Measurements from ENCODE around the gene CPEB1.
"Not testable (repeated sequence)": the region's sequence is repeated elsewhere in the genome, so short reads cannot be mapped to it uniquely, and the experiment has no call there.

The CPEB1 gene

DNA sequence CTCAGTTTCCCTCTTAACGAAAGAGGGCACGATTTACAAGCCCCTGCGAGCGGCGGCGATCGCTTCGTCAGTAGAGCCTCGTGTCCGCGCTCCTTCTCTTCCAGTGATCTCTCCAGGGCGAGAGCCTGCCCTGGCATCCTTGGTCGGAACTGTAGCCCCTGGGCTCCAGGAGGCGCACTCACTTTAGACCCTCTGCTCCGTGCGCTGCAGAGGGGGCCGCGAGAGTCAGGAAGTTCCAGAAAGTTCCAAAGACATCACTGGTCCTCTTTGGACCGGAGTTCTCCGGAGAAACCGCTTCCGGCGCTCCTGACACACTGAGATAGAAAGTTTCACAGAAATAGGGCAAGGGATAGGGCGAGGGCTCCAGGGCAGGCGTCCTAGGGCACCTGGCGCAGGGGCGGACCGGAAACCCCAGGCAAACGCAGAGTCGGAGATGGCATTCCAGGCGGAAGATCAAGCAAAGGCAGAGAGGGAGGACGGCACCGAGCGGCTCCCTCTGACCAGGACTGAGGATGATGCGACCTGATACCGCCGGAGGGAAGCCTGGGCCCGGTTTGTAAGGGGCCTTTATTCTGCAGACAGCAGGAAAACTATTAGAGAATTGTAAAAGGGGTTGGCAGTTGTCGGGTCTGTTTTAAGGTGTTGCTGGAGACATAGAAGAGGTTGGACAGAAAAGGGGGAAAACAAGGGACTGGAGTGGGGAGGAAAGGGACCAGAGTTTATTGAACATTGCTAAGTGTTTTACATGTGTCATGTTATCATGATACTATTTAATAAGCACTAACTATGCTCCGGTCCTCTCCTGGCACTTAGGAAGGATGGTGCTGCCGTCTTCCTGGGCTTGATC lies 1.3 kb upstream of the CPEB1 start:
- no peak for DNase-seq

DNA sequence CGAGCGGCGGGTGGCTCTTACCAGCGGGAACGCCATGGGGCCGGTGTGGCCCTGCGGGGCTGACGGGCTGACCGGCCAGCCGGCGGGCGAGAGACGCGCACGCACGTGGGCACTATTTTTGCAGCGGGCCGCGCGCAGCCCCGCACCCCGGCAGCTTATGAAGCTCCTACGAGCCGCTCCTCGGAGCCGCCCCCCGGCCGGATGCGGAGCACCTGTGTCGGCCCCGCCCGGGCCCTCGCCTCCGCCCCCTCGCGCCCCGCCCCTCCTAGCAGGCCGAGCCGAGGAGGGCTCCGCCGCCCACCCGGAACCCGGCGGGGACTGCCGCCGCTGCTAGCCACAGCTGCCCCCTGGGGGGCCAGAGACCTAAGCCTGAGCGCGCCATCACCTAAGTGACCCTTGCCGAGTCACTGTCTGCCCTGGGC lies 683 bp upstream of the CPEB1 start:
- no peak for DNase-seq

GRCh38 chr15:82646250-82647044 lies 716 bp downstream of the CPEB1 start:
- no peak for DNase-seq

- not testable (repeated sequence) for DNase-seq
Measured at GRCh38 chr15:82644967-82645852, 2.0 kb downstream of the CPEB1 start.

DNA sequence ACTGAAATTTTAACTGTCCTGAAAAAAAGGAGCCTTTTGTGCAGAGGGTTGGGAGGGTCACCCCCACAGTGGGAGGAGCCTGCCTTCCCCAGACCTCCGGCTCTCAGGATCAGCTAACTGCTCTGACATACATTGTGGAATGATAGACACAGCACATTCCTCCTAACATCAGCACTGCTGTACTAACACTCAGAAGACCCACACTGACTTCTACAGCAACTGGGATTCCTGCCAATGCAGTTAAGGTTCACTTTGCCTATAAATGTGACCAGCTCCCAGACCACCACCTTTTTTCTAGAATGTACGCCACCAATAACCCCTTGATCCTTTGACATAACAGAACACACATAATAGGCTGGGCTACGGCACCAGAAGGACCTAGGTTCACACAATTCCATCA lies 3.2 kb downstream of the CPEB1 start:
- DNase-seq: no peak

- no peak for DNase-seq
Measured at GRCh38 chr15:82642656-82643055, 4.5 kb downstream of the CPEB1 start.

GRCh38 chr15:82641129-82641798 lies 5.9 kb downstream of the CPEB1 start:
- DNase-seq: no peak

- no peak for DNase-seq
Measured at GRCh38 chr15:82640672-82641071, 6.5 kb downstream of the CPEB1 start.

GRCh38 chr15:82635798-82636197 lies 11.4 kb downstream of the CPEB1 start:
- no peak for DNase-seq

- DNase-seq: no peak
Measured at GRCh38 chr15:82630033-82630432, 17.1 kb downstream of the CPEB1 start.

DNA sequence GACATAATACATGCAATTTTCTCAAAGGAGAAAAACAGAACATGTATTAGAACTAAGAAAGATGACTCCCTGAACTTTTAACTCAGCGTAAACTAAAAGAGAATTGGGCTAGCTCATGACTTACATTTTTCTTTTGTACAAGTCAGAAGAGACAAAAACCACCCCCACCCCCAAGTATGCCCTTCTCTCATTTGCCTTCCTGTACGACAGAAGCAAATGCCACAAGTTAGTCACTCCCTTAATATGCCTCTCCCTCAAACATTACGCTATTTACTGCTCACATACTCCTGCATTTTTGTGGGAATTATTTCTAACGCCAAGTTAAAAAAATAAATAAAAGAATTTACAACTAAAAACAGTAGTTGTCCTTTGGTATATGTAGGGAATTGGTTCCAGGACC lies 22.0 kb downstream of the CPEB1 start:
- no peak for DNase-seq

DNA sequence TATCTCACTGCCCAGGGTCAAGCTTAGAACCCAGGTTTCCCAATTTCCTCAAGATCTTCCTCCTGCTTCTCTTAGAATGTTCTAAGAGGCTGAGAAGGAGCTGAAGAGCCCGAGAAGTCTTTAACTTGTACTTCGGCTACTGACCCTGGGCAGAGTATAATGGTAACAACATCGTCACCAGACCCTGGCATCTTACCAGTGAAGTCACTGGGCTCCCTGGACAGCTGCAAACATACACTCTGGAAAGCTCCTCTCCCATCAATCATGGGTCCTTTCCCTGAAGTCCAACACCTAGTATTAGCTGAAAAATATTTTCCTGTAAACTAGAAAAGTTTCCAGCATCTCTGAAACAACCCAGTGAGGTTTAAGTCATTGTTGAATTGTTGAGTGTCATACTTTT lies 22.7 kb downstream of the CPEB1 start:
- DNase-seq: no peak

- DNase-seq: no peak
Measured at GRCh38 chr15:82624008-82624407, 23.2 kb downstream of the CPEB1 start.

DNA sequence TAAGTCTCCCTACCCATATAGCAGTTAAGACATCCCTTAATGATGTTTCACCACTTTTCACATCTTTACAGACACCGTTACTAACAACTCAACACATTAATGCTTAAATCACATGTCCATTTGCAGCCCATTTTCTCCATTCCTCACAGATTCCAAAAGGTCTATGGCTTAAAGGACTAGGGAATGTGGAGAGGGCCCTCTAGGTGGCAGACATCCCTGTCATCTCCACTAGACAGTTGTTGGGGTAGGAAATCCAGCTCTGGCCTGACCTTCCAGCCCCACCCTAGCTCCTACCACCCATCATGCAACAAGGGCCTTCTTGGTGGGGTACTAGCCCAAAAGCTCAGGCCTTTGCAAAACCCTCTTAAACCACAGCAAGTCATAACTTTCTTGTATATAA lies 25.2 kb downstream of the CPEB1 start:
- DNase-seq: no peak

- no peak for DNase-seq
Measured at GRCh38 chr15:82613747-82614146, 33.4 kb downstream of the CPEB1 start.

GRCh38 chr15:82611348-82611747 lies 35.8 kb downstream of the CPEB1 start:
- DNase-seq: no peak

- no peak for DNase-seq
Measured at GRCh38 chr15:82602195-82602594, 45.0 kb downstream of the CPEB1 start.

GRCh38 chr15:82599862-82600261 lies 47.3 kb downstream of the CPEB1 start:
- no peak for DNase-seq

- DNase-seq: no peak
Measured at GRCh38 chr15:82597815-82598214, 49.3 kb downstream of the CPEB1 start.

- DNase-seq: no peak
Measured at GRCh38 chr15:82595766-82596165, 51.4 kb downstream of the CPEB1 start.

DNA sequence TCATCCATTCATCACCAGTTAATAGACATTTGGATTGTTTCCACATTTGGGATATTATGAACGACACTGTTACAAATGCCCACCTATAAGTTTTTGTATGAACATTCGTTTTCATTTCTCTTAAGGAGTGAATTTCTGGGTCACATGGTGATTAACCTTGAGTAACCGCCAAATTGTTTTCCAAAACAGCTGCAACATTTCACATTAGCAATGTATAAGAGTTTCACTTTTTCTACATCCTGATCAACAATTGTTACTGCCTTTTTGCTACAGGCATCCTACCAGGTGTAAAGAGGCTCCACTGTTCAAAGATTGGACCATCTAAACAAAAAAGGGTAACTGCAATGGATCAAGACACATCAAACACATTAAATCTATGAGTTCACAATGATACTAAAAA lies 52.0 kb downstream of the CPEB1 start:
- no peak for DNase-seq

GRCh38 chr15:82587805-82588204 lies 59.4 kb downstream of the CPEB1 start:
- no peak for DNase-seq

GRCh38 chr15:82585072-82585471 lies 62.1 kb downstream of the CPEB1 start:
- DNase-seq: no peak
